ENCODE measurements around the gene B3GAT2.

The B3GAT2 gene

GRCh38 chr6:70849348-70850069, 107.4 kb downstream of the B3GAT2 start:
- no peak overlapping the region for H3K4me3 ChIP-seq (ENCODE audit: low read depth, low read length)
- no peak for DNase-seq (ENCODE audit: low read depth)
- TF ChIP-seq MAX (IDR thresholded peaks at IDR 0.05; ENCODE audit: low read depth, low read length) (no peak), CTCF (IDR thresholded peaks at IDR 0.05; ENCODE audit: low read depth, low read length) (no peak), MYC (IDR thresholded peaks at IDR 0.05; ENCODE audit: low read depth, low read length) (no peak), POLR2A (IDR thresholded peaks at IDR 0.05; ENCODE audit: extremely low read depth, insufficient read length) (no peak)

DNA sequence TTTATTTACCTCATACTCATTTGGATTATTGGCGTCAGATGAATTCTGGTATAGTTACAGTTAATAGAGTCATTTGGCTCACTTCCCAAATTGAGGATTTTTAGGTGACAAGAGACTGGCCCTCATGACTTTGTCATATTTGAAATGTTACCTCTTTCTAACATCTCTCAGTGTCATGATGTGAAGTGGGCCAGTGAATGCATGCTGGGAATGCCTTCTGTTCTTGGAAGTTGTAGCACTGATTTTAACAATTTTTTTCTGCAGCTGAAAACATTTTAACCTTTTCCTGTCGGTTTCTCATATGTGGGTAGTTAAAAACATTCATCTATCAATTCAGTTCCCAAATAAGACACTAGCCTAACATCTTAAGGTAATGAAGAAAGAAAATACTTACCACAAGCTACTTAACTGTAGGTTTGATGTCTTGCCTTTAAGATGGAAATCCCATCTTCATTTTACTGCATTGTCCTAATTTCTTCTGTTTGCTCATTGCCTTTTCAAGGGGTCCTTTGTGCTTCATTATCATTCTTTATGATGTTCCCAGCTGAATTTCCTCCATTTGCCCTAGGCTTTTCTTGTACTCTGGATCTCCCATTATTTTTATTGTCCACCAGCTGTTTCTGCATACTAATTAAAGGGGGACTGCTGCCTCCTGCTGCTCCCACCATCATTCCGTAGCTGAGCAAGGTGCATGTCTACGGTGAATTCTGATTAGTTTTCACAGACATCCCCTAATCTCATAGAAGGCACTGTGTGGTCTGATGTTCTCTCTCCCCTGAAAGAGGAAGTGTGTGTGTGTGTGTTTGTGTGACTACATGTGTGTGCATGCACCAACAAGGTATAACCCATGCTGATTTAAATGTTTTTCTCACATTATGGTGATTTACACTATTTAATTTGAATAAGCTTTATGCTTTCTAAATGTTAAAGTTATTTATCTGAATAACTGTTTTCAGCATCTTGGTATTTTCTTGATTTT, 109.5 kb downstream of the B3GAT2 start:
- TF ChIP-seq MYC (IDR thresholded peaks at IDR 0.05; ENCODE audit: low read depth, low read length) = no peak
- TF ChIP-seq POLR2A (IDR thresholded peaks at IDR 0.05; ENCODE audit: extremely low read depth, insufficient read length) = no peak
- no peak for TF ChIP-seq MAX (IDR thresholded peaks at IDR 0.05; ENCODE audit: low read depth, low read length)
- no peak for TF ChIP-seq CTCF (IDR thresholded peaks at IDR 0.05; ENCODE audit: low read depth, low read length)
- H3K4me3 ChIP-seq (ENCODE audit: low read depth, low read length) = no peak overlapping the region
- no peak for DNase-seq (ENCODE audit: low read depth)

GRCh38 chr6:70846207-70846835, 110.5 kb downstream of the B3GAT2 start:
- TF ChIP-seq MAX (IDR thresholded peaks at IDR 0.05; ENCODE audit: low read depth, low read length) (no peak), CTCF (IDR thresholded peaks at IDR 0.05; ENCODE audit: low read depth, low read length) (no peak), MYC (IDR thresholded peaks at IDR 0.05; ENCODE audit: low read depth, low read length) (no peak), POLR2A (IDR thresholded peaks at IDR 0.05; ENCODE audit: extremely low read depth, insufficient read length) (no peak)
- no peak for DNase-seq (ENCODE audit: low read depth)
- no peak overlapping the region for H3K4me3 ChIP-seq (ENCODE audit: low read depth, low read length)

- DNase-seq (ENCODE audit: low read depth) = no peak
- TF ChIP-seq POLR2A (IDR thresholded peaks at IDR 0.05; ENCODE audit: extremely low read depth, insufficient read length) (no peak), MYC (IDR thresholded peaks at IDR 0.05; ENCODE audit: low read depth, low read length) (no peak), MAX (IDR thresholded peaks at IDR 0.05; ENCODE audit: low read depth, low read length) (no peak), CTCF (IDR thresholded peaks at IDR 0.05; ENCODE audit: low read depth, low read length) (no peak)
- no peak overlapping the region for H3K4me3 ChIP-seq (ENCODE audit: low read depth, low read length)
Observed at GRCh38 chr6:70844301-70844700, 112.6 kb downstream of the B3GAT2 start.

DNA sequence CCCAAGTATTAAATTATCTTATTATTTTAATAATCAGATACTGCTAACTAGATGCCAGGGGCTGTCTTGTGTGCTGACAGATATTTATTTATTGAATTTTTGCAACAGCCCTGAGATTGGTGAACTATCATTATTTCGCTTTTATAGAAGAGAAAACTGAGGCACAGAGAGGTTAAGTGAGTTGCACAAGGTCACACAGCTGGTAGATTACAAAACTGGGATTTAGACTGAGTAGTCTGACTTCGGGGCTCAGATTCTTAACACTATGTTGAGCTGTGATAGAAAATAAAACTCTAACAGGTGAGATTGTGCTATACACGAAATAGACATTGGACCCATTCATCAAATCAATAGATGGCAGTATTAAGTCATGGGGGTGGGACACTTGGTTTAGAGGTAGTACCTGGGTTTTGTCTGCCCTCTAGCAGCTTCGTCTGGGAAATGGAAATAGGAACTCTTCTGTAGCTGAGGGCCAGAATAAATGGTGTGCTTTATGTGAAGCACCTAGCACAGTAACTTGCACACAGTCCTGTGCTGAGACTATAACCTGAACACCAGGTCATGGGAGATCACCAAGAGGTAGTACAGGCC, 113.4 kb downstream of the B3GAT2 start:
- H3K4me3 ChIP-seq (ENCODE audit: low read depth, low read length) = no peak overlapping the region
- TF ChIP-seq CTCF (IDR thresholded peaks at IDR 0.05; ENCODE audit: low read depth, low read length) (no peak), POLR2A (IDR thresholded peaks at IDR 0.05; ENCODE audit: extremely low read depth, insufficient read length) (no peak), MAX (IDR thresholded peaks at IDR 0.05; ENCODE audit: low read depth, low read length) (no peak), MYC (IDR thresholded peaks at IDR 0.05; ENCODE audit: low read depth, low read length) (no peak)
- no peak for DNase-seq (ENCODE audit: low read depth)
